Measurements from ENCODE around the gene DLGAP1.
"Not testable (repeated sequence)": the region's sequence is repeated elsewhere in the genome, so short reads cannot be mapped to it uniquely, and the experiment has no call there.

DLGAP1 gene

DNA sequence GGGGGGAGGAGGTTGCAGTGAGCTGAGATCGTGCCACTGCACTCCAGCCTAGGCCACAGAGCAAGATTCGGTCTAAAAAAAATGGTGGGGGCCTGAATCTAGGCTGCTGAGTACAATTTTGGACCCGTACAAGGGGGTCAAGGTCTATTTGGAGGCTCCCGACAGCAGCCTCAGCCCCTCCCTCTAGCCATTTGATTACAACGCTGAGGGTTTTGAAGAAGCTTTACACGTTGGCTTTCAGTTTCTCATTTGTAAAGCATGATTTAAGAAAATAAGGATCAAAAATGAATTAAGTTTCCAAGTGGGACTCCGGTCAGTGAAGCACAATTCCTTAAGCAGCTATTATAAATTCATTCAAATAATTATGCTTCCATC is 871.2 kb downstream of the DLGAP1 start:
- no peak for DNase-seq (ENCODE audit: low spot score)

GRCh38 chr18:3583106-3583872 is 871.8 kb downstream of the DLGAP1 start:
- DNase-seq (ENCODE audit: low spot score), result not testable (repeated sequence)

DNA sequence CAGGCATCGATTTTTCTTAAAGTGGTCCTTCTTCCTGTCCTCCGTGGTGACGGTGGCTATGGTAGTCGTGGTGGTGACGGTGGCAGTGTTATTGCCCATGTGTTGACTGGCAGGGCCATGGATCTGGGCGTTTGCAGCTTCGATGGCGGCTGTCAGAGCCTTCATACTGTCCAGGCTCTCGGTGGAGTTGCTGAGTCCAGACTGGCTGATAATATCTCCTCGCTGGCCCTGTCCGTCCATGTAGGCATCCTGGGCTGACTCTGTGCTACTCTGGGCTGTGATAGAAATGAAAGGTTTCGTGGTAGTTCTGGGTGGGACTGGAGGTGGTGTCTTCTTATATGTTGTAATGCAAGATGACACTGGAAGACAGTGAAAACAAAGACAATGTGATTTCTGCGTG is 873.2 kb downstream of the DLGAP1 start:
- DNase-seq (ENCODE audit: low spot score), result no peak

DNA sequence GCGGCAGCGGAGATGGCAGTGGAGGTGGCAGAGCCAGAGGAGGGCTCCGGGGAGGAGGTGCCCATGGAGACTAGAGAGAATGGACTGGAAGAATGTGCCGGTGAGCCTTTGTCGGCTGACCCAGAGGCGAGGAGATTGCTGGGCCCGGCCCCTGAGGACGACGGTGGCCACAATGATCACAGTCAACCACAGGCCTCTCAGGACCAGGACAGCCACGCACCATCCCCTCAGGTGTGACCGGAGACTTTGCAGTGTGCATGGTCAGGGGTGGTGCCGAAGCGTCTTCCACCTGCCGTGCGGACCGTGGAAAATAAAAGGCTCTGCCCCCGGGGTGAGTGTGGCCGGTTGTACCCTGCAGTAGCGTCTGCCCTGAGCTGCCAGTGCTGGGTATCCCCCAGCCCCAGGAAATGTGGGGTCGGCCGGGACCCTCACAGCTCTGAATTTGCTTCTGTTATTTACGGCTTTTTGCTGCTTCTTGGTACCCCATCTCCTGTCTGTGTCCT is 874.5 kb downstream of the DLGAP1 start:
- DNase-seq (ENCODE audit: low spot score), result not testable (repeated sequence)

- DNase-seq (ENCODE audit: low spot score), result no peak
Observed at GRCh38 chr18:3579701-3580100, 875.4 kb downstream of the DLGAP1 start.

- no peak for DNase-seq (ENCODE audit: low spot score)
Observed at GRCh38 chr18:3578621-3579020, 876.5 kb downstream of the DLGAP1 start.

GRCh38 chr18:3577281-3577855 is 877.7 kb downstream of the DLGAP1 start:
- no peak for DNase-seq (ENCODE audit: low spot score)

DNA sequence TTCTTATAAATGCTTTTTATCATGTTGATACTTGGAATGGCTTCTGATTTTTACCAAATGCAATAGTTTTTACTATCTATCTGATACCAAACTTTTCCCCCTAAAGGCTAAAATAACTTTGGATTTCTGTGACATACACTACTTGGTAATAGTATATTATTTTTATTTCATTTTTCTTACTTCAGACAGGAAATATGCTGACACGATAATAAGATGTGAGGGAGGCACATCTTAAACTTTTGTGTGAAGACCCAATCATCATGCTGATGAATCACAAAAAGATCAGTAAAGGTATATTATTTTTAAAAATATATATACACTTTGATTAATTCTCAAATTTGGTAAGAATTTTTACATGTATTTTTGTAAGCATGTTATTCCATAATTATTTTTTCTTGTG is 882.3 kb downstream of the DLGAP1 start:
- no peak for DNase-seq (ENCODE audit: low spot score)

DNA sequence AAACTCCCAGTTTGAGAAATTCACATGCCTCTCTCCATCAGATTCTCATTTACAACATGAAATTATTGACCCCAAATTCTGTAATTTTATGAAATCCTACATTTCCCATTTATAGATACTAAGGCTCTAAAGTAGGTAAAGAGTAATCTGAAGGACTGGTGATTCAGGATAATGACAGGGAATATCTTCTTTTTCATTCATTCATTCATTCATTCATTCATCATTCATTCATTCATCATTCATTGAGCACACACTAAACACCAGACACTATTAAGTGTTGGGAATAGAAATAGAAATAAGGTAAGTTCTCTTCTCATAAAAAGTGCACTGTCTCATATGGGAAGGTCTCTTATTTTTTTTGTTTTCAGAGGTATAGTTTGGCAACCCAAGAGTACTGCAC is 888.3 kb downstream of the DLGAP1 start:
- DNase-seq (ENCODE audit: low spot score), result no peak

DNA sequence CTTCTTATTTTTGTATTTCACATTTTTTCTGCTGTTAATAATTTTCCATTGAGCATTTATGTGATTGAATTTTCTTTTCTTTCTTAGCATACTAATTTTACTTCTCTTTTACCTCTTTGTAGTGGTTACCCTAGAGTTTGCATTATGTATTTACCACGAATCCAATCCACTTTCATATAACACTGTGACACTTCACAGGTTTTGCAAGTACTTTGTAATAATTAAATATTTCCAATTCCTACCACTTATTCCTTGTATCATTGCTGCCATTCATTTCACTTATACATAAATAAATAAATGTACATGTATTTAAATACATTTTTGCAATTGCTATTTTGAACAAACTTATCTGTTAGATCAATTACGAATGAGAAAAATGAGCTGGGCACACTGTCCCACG is 894.4 kb downstream of the DLGAP1 start:
- no peak for DNase-seq (ENCODE audit: low spot score)

- DNase-seq (ENCODE audit: low spot score), result no peak
Observed at GRCh38 chr18:3554811-3555427, 900.2 kb downstream of the DLGAP1 start.

DNA sequence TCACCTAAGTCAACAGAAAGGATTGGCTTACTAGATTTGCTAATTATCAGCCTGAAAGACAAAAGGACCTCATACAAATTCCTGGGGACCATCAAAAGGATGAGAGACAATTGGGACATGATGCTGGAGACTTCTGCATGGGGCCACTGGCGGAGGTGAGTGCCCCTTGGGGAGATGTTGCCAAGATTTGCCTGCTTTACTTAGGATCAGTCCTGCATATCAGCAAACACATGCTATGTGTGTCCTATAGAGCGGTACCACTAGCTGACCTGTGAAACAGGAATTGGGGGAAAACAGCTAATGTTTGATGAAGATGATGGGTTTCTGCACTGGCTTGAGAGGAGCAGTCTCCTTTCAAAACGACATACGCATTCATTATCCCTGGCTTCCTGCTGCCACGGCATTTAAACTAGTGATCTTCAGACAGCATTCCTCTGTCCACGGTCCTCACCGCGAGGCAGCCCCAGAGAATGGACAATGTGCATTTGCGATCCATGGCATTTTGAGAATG is 901.0 kb downstream of the DLGAP1 start:
- no peak for DNase-seq (ENCODE audit: low spot score)

DNA sequence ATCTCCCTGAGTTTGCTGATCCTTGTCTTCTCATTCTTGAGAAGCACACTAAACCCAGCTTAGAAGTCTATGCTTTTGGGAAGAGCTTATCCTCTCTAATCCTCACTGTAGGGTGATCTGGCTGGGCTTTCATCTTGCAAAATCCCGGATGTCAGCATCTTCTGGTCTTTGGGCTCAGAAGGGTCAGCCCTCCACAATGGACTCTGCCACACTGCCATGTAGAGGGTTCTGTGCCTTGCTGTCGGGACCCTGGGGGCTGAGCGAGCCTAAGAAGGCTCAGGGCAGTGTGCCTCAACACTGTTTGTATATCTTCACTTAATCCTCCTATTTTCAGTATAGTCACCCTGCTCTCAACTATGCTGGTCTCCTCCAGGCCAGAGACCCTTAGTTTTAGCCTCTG is 902.8 kb downstream of the DLGAP1 start:
- no peak for DNase-seq (ENCODE audit: low spot score)

DNA sequence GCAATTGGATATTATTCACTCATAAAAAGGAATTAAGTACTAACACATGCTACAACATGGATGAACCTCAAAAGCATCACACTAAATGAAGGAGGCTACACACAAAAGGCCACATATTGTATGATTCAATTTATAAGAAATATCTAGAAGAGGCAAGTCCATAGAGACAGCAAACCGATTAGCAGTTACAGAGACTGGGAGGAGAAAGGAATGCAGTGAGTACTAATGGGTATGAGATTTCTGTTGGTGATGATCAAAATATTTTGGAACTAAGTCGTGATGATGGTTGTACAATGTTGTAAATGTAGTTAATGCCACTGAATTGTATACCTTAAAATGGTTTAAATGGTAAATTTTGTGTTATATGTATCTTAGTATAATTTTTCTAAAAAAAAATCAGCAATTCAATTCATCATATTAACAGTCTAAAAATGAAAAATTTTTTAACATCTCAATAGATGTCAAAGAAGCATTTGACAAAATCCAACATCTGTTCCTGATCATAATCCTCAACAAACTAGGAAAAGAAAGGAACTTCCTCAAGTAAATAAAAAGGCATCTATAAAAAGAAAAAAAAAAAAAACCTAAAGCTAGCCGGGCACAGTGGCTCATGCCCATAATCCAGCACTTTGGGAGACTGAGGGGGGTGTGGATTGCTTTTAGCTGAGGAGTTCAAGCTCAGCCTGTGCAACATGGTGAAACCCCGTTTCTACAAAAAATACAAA is 907.1 kb downstream of the DLGAP1 start:
- no peak for DNase-seq (ENCODE audit: low spot score)

GRCh38 chr18:3546106-3546505 is 909.0 kb downstream of the DLGAP1 start:
- DNase-seq (ENCODE audit: low spot score), result no peak

DNA sequence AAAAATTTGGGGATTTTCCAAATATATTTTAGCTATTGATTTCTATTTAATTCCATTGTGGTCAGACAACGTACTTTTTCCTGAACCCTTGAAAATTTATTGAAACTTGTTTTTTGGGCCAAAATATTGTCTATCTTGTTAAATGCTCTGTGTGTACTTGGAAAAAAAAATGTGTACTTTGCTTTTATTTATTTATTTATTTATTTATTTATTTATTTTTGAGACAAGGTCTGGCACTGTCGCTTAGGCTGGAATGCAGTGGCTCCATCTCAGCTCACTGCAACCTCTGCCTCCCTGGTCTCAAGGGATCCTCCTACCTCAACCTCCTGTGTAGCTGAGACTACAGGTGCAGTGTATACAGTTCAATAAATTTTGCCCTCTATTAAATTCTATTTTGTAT is 910.6 kb downstream of the DLGAP1 start:
- no peak for DNase-seq (ENCODE audit: low spot score)

DNA sequence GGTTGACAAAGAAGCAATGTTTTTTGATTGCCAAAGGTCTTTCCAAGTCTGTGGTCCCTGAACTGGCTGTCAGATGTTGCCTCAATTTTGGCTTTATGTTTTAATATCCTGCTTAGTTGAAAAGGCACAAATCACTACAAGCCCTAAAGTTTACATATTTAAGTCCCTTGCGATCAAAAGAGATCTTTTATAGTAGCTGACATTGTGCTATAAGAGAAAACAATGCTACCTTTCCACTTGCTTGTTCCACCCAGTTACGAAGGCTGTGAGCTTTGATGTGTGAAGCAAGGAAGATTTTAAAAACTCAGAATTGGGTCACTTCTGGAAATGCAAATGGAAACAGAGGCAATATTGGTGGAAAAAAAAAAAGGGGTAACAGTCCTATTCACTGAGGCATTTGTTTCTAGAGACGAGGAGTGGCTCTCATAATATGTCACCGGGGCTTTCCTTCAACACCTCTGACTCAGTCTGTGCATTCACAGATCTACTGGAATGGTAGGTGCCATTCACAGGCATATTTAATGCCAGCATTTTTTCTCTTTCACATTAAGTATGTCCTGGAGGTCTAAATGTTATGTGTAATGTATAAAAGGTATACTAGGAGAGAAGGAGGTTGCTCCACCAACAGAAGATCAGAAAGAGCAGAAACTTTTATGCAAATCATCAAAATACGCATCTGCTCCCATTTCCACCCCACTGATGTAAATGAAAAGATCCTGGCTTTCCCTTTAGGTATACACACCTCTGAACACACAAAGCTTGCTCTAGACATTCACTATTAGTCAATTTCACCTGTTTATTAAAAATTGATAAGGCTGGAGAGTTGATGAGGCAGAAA is 913.3 kb downstream of the DLGAP1 start:
- no peak for DNase-seq (ENCODE audit: low spot score)

DNA sequence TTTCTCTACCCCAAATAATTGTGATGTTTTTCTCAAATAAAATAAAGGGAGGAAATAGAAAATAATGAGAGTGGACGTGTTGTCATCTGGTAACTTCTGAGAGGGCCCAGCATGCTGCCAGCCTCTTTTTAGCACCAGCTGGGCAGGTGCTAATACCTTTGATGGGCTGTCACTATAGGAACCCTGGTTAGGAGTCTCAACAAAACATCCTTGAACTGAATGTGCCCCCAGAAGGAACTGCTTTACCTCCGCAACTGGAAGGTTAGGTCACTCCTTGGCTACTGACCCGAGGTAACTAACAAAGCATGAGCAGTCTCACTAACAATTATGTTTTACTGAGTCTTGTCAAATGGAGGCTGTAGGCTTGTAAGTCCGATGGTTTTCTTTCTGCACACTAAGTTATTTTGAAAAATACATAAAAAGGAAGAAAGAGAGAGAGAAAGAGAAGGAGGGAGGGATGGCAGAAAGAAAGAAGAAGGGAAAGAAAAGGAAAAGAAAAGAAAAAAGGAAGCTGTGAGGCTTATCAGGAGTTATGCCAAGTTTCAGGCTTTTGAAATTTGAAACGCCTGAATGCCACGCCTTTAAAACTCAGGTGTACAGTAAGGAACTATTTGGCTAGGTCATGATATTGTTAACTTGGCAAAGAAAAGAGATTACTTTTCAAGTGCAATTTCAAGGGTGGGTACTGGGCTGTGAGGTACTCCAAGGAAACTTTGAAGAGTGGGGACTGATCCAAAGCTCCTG is 914.1 kb downstream of the DLGAP1 start:
- DNase-seq (ENCODE audit: low spot score), result no peak

DNA sequence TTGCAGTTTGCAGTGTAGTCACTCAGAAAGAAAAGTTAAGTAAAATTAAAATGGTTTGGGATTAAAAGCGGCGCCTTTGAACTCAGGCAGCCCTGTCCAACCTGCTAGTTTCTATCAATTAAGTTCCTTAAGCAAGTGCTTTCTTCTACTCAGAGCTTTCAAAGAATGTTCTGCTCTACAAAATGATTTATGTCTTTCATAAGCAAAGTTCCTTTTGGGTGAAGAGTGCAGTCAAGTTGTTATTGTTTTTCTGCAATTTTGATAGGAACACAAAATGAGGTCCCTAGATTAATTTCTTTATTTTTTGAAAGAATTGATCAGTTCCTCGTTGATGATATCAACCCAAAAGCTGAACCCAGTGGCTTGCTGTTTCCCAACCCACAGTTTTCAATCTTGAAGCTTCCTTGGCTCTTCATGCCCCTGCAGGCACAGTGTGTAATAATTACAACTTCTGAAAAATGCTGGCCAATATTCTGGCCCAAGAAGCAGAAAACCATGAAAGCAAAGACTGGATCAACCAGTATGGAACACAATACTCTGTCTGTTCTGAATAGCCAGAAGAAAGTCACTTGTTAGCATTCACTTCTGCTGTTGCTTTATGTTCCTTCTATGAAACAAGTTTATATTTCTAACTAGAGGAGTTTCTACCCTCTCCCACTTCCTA is 916.0 kb downstream of the DLGAP1 start:
- DNase-seq (ENCODE audit: low spot score), result no peak

DNA sequence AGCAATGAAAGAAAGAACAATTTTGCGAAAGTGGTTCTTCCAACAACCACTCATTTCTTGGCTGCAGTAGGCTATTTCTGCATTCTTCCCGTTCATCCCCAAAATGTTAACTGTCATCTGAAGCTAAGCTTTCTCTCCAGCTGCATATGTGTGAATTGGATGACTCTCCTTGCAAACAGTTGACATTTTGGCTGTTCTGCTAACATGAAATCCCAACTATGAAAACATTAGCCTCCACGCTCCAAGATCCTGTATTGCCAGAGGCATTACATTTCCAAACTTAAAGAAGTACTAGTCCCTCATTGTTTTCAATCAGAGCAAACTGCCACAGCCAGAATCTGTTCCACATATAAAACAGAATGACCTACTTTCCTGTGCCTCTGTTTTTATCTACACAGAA is 916.7 kb downstream of the DLGAP1 start:
- DNase-seq (ENCODE audit: low spot score), result no peak

Data from CD4-positive, alpha-beta T cell treated with Interleukin-2 at 100 ng/mL for 4 hours (primary cell).